GM12878 (cell line): ENCODE results near the gene NPW. TPM values are rescaled to one million over a fixed set of nuclear protein-coding genes. Genes with fewer than 3 reads are reported as not detected.

ENCODE experiments used
- ATF3 ChIP-seq: IDR thresholded peaks from 2 replicates; pipeline ENCODE4 v1.6.1; 2011; ENCODE audit warnings: low read depth, mild to moderate bottlenecking, low read length, moderate library complexity, borderline replicate concordance; ENCODE audit errors: extremely low read depth
- HDAC6 ChIP-seq: fragments of 200-600 bp; sonication (generic); IDR thresholded peaks from one replicate; pipeline ENCODE4 v1.8.0; 2017; ENCODE audit warnings: antibody characterized with exemption; ENCODE audit not compliant: unreplicated experiment
- RELA ChIP-seq: fragments of 450-650 bp; IDR thresholded peaks from 2 replicates; pipeline ENCODE4 v1.8.0; 2014; ENCODE audit warnings: borderline replicate concordance; ENCODE audit not compliant: partially characterized antibody
- SMC3 ChIP-seq: IDR thresholded peaks from 2 replicates; pipeline ENCODE4 v1.6.1; 2011; ENCODE audit warnings: low read length, improper control_type of control experiment, borderline replicate concordance
- USF2 ChIP-seq: IDR thresholded peaks from 2 replicates; pipeline ENCODE4 v1.6.1; 2011; ENCODE audit warnings: low read depth, low read length, improper control_type of control experiment, borderline replicate concordance
- ZBTB11 ChIP-seq: fragments of 450-650 bp; formaldehyde crosslinking; IDR thresholded peaks from 2 replicates; pipeline ENCODE4 v1.5.0; 2022; ENCODE audit warnings: mild to moderate bottlenecking, missing genetic modification characterization
- polyA plus RNA-seq, 11 experiments: library from polyadenylated mRNA; depleted of rRNA in 4 of 11; unstranded in 6 of 11; stranded (reverse) in 5 of 11; fragments of >200 nt; fragmentation: Nextera tagmentation in 4 of 11; fragmentation: Illumina TruSeq in 1 of 11; extraction: Ambion mirVana in 4 of 11; extraction: Trizol in 1 of 11; gene quantifications; 1 replicate in 1 of 11; 2 replicates in 10 of 11; pipeline versions ENCODE4 v1.2.1 to v1.2.3, GENCODE V29; 2011 to 2016; ENCODE audit warnings: inconsistent platforms in 2 of 11, missing spikeins in 2 of 11, low read depth in 1 of 11
- total RNA-seq, 4 experiments: library from RNA; depleted of rRNA in 3 of 4; stranded (reverse); fragments of >200 nt in 3 of 4; fragmentation: Illumina TruSeq in 1 of 4; extraction: Trizol in 1 of 4; gene quantifications; 2 replicates each; pipeline versions ENCODE4 v1.2.1 to v1.2.3, GENCODE V29; 2013 to 2021
- TF ChIP-seq, protein P1 (sequence below): fragments of 450-650 bp; IDR thresholded peaks from 2 replicates; pipeline ENCODE4 v1.6.1; 2016; ENCODE audit warnings: mild to moderate bottlenecking
- TF ChIP-seq, protein P2 (sequence below): fragments of 450-650 bp; IDR thresholded peaks from 2 replicates; pipeline ENCODE4 v1.6.1; 2017; ENCODE audit warnings: low read depth, mild to moderate bottlenecking, moderate library complexity

Gene NPW
- total and polyA plus RNA-seq, 10 of the 15 experiments (the other 5 are each of a cell fraction or from before 2014, with no cell fraction given): 0.23 to 2.5 (median 0.98) TPM; not detected in 4

GRCh38 chr16:2030036-2030435, 10.5 kb downstream of the NPW start (continued):
- TF ChIP-seq ZBTB11 (CRISPR knock-in tag) (no peak), USF2 (no peak), HDAC6 (no peak), RELA (no peak), SMC3 (no peak), ATF3 (no peak)
- TF ChIP-seq, protein P1, sequence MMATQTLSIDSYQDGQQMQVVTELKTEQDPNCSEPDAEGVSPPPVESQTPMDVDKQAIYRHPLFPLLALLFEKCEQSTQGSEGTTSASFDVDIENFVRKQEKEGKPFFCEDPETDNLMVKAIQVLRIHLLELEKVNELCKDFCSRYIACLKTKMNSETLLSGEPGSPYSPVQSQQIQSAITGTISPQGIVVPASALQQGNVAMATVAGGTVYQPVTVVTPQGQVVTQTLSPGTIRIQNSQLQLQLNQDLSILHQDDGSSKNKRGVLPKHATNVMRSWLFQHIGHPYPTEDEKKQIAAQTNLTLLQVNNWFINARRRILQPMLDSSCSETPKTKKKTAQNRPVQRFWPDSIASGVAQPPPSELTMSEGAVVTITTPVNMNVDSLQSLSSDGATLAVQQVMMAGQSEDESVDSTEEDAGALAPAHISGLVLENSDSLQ: no peak
- TF ChIP-seq, protein P2, sequence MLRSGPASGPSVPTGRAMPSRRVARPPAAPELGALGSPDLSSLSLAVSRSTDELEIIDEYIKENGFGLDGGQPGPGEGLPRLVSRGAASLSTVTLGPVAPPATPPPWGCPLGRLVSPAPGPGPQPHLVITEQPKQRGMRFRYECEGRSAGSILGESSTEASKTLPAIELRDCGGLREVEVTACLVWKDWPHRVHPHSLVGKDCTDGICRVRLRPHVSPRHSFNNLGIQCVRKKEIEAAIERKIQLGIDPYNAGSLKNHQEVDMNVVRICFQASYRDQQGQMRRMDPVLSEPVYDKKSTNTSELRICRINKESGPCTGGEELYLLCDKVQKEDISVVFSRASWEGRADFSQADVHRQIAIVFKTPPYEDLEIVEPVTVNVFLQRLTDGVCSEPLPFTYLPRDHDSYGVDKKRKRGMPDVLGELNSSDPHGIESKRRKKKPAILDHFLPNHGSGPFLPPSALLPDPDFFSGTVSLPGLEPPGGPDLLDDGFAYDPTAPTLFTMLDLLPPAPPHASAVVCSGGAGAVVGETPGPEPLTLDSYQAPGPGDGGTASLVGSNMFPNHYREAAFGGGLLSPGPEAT: no peak
